HG03432 (cell line): Measurements from ENCODE around the gene MOB1B.
"Not testable (repeated sequence)": the region's sequence is repeated elsewhere in the genome, so short reads cannot be mapped to it uniquely, and the experiment has no call there.

ENCODE experiments used
- ATAC-seq: cut with Tn5 transposase; IDR thresholded peaks from one replicate; pipeline ENCODE4 v1.9.1; 2021; ENCODE audit warnings: mild to moderate bottlenecking, moderate library complexity; ENCODE audit not compliant: unreplicated experiment

MOB1B gene

GRCh38 chr4:71005025-71005424 lies 102.9 kb downstream of the MOB1B start:
- not testable (repeated sequence) for ATAC-seq

GRCh38 chr4:71006203-71006907 lies 104.2 kb downstream of the MOB1B start:
- peak; percentile 79 for ATAC-seq

GRCh38 chr4:71008196-71008595 lies 106.0 kb downstream of the MOB1B start:
- no peak for ATAC-seq

GRCh38 chr4:71009086-71009485 lies 106.9 kb downstream of the MOB1B start:
- ATAC-seq = no peak

GRCh38 chr4:71009890-71010588 lies 107.9 kb downstream of the MOB1B start:
- ATAC-seq = peak; percentile 60

- no peak for ATAC-seq
Observed at GRCh38 chr4:71011451-71011850, 109.3 kb downstream of the MOB1B start.

- not testable (repeated sequence) for ATAC-seq
Observed at GRCh38 chr4:71017391-71017790, 115.2 kb downstream of the MOB1B start.

GRCh38 chr4:71020611-71021010 lies 118.4 kb downstream of the MOB1B start:
- ATAC-seq = no peak

- no peak for ATAC-seq
Observed at GRCh38 chr4:71025654-71026053, 123.5 kb downstream of the MOB1B start.

- ATAC-seq = no peak
Observed at GRCh38 chr4:71026086-71026485, 123.9 kb downstream of the MOB1B start.

- ATAC-seq = no peak
Observed at GRCh38 chr4:71027611-71028010, 125.4 kb downstream of the MOB1B start.

- no peak for ATAC-seq
Observed at GRCh38 chr4:71029504-71029903, 127.3 kb downstream of the MOB1B start.

- not testable (repeated sequence) for ATAC-seq
Observed at GRCh38 chr4:71032106-71032505, 129.9 kb downstream of the MOB1B start.
